ENCODE results near the gene ENPP3.
A peak's percentile ranks its signal among the peaks of the same experiment; 100 is the strongest.

ENPP3 gene

DNA sequence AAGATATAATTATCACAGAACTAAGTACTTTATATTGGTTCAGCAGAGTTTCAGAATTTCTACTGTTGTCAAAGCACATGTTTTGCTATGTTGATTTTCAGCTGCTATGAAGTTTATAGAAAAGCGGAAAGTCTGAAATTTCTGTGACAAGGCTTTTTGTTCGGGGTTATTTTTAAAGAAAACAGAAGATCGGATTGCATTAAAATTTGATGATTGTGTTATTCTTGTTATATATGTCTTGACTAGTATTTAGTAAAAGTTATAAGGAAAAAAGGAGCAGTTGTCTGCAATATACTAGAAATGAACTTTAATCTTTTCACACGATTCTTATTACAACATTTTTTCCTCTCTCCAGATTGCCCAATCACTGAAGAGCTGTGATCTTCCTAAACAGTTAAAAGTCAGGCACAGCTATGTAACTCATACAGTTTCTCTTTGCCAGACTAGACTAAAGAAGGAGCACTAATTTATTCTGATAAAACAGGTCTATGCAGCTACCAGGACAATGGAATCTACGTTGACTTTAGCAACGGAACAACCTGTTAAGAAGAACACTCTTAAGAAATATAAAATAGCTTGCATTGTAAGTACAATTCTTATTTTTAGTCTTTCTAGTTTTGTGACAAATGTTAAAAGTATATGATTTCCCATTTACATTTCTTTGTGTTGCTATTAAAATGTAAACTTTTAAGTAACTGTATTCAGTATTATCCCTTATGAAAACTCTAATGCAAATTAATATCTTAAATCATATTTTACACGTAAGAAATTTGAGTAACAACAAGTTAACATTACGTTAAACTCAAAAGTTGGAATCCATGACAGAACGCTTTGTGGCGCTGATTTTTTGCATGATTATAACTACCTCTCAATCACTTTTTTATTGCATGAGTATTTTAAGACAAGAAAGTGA, at the start of gene ENPP3:
Gene ENPP3 (plus strand): TSS at position 423 of the 913 bp plus-strand sequence. CDS start 83 bp downstream, at position 506.
- DNase-seq (ENCODE audit: low read depth in 2 of 2) = no peak

DNA sequence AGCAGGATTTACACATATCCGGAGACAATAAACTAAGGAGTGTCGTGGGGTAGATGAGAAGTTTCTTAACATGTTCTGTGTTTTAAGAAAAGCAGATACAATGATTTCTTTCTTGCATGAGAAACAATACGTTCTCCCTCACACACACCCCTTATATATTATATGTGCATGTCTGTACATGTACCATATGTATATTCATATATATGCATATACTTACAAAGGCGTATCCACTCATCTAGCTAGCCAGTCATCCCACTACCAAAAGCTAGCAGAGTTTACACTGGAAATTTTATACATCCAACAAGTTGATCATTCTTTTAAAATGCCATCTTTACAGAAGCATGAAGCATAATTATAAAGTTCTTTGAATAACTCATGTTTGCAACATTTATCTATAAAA, 49.2 kb upstream of the ENPP3 start:
- no peak for DNase-seq (ENCODE audit: low read depth in 2 of 2)

DNA sequence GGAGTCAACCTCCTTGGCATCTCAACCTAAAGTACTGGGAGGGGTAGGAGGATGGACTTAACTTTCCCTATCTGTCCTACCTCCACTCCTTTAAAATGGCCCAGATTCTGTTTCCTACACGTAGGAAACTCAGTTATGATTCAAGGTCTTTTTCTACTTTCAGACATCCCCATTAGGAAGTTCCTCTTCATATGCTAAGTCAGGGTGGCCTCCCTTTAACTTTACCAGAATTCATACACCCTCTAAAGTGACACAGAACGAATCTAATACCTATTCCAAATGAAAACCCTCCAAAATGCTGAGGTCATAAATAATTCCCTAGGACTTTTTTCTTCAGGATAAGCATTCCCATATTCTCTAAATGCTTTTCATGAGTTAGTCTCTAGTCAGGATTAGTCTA, 48.5 kb upstream of the ENPP3 start:
- no peak for DNase-seq (ENCODE audit: low read depth in 2 of 2)

DNA sequence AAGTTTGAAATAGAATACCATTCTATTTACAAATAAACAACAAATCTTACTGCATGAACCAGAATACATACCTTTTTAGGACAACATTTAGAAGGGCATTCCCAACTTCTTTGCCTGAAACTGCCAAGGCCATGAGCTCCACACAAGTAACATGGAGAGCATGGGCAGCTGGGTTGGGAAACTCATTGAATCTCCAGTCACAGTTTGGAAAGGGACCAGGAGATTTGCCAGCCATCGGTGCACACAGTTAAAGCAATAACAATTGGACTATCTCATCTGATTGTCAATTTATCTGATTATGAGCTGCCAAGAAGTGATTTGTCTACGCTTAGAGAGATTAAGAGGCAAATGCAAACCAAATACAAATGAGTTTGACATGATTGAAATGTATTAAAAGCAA, 44.2 kb upstream of the ENPP3 start:
- DNase-seq (ENCODE audit: low read depth in 2 of 2) = no peak

DNA sequence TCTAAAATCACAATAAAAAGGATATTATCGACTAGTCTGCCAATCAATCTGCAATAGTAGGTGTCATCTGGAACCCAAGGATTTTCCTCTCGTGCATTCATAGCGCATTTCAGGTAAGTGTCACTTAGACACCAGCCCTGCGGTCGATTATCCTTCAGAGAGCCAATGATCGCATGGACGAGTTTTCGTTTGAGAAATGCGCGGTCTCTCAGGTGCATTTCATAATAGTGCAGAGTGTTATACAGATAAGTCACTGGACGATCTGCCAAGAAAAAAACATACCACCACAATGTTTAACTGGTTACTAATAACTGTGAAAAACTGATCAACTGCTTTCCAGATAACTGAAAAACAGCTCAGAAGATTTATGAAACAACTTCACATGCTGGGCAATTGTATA, 43.0 kb upstream of the ENPP3 start:
- DNase-seq (ENCODE audit: low read depth in 2 of 2) = no peak

DNA sequence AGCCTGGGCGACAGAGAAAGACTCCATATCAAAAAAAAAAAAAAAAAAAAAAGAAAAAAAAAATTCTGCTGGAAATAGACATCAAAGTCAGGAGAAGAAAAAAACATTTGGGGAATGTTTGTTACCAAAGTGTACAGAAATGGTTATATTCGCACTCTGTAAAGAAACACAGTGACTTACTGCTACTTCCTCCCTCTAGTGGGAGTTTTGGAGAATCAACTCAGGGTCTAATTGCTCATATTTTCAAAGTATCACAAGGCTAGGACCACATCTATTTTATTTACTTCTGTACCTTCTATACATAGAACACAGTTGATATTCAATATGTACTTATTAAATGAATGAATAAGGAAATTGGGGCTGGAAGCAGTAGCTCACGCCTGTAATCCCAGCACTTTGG, 39.7 kb upstream of the ENPP3 start:
- no peak for DNase-seq (ENCODE audit: low read depth in 2 of 2)

DNA sequence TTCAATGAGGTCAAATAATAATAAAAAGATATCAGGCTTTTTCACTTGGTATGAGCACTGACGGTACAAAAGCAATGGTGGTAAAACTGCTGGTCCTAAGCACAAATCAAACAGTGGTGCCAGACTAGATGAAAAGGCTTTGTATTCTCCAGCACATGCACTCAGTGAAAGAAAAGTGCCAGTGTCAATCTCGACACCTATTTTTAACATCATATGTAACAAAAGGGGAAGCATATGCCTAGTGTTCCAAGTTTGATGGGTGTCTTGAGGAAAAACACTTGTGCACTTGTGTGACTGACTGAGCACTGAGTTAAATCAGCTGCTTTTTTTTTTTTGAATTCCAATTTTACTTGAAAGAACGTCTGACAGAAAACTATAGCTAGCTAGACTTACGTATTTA, 36.4 kb upstream of the ENPP3 start:
- DNase-seq (ENCODE audit: low read depth in 2 of 2) = no peak

DNA sequence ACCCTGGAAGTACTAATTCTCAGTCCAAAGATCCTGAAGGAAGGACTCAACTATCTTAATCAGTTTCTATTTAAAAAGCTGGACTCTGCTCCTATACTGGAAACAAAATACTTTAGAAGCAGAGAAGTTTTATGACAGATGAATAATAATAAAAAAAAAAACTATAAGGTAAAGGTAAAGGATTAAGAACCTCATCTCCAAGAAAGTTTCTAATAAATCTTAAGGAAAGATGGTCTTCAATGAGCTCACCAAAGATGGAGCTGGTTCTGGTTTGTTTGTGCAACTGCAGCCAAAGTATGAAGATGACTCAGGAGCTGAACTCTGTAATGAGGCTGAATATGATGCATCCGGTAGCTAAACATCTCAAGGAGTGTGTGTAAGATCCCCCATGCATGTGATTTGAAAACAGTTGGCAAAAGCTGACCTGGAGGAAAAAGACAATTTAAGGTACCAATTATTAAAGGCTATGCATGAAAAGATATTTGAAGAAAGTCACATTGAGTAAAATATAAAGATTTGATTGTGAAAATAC, 34.3 kb upstream of the ENPP3 start:
- DNase-seq (ENCODE audit: low read depth in 2 of 2) = no peak

DNA sequence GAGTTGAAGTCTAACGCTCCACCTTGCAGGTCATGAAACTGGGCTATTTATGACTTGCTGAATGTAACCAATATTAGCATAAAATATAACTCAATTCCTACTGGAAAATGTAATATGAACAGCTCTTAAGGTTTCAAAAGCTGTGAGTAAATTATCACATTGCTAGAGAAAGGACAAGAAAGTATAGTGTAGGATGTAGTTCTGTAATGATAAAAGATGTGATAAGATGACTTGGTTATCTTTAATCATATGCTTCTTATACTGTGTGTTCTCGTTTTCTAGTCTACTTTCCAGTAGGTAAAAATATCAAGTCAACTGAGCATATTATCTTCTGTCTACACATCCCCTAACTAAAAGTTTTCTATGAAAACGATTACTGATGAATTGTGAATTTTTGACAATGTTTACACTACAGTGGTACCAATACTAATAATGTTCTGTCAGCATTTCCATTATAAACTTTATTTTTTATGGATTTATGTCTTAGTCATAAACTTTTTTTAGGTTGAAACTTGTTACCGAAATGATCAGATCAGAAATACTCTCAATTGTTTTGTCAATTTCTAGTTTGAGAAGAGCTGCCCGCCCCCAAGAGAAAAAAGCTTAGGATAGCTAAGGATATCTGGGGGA, 23.7 kb upstream of the ENPP3 start:
- DNase-seq (ENCODE audit: low read depth in 2 of 2) = no peak

DNA sequence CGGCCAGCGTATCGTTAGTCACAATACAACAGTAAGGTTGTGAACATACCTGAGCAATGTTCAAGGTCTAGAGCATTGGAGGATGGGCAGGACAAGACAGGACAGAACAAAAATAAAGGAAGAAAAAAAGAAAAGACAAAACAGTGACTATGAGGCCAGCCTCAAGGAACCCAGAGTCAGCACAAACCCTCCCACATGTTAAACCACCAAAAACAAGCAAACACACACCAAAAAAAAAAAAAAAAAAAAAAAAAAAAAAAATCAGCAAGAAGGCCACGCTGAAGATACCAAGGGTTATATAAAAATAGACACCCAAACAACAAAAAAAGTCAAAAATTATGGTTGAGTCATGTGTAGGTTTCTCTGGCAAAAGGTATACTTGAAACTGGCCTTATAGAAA, 21.8 kb upstream of the ENPP3 start:
- DNase-seq (ENCODE audit: low read depth in 2 of 2) = no peak

DNA sequence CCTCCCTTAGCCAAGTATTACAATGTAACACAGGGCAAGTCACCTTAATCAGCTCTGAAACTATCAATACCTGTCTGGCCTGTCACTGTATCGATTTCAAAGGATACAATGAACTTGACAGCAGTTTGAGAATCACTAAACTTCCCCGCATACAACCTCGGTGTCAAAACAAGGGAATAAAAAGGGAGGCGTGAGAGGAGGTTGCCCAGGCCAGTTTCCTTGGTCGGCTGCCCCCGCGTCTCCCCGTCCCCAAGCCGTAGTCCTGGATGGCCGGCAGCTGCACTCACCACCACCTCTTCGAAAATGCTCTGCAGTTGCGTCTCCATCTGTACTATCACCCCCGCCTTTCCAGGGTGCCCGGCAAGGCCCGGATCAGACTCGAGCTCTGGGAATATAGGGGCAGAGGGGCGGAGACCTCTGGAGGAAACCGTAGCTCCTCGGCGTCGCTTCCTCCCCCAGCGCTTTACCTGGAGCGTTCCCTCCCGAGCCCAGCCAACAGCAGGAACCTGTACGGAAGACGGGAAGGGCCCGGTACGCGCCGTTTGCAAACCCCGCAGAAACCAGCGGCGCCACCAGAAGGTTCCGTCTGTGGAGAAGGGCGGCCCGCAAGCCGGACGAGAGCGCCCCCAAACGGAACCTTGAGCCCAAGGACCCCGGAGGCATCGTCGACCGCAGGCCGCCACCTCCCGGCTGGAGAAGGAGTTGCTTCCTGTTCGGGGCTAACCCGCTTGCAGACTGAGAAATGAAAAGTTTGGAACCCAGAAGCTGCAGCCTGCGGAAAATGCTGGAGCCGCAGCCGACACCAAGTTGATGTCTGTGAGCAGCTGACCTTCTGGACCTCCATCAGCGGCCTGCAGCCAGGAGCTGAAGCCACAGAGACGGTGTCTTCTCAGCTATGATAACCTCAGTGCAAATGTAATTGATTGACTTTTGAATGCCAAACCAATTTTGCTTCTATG, 9.1 kb upstream of the ENPP3 start, which contains the start of gene MED23:
Gene MED23 (minus strand): TSS at position 519 of the 959 bp plus-strand sequence. CDS start 193 bp downstream, at position 326.
- DNase-seq (ENCODE audit: low read depth in 2 of 2) = peak; percentile 87 to 88

DNA sequence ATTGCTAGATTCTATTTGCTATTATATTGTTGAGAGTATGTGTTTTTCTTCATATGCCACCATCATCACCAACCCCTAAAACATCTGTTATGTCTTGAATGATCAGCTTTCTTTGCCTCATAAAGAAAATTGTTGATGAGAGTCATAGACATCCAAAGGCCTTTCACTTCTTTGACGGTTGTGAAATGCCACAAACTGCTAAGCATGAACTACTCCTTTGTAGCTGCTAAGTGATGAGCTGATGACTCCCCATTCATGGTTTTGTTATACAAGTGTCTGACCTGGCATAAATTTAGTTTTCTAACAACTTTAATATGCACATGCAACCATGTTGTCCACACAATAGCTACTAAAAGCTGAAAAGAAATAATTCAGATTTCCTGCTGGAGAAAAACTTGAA, 8.4 kb upstream of the ENPP3 start:
- DNase-seq (ENCODE audit: low read depth in 2 of 2) = no peak

DNA sequence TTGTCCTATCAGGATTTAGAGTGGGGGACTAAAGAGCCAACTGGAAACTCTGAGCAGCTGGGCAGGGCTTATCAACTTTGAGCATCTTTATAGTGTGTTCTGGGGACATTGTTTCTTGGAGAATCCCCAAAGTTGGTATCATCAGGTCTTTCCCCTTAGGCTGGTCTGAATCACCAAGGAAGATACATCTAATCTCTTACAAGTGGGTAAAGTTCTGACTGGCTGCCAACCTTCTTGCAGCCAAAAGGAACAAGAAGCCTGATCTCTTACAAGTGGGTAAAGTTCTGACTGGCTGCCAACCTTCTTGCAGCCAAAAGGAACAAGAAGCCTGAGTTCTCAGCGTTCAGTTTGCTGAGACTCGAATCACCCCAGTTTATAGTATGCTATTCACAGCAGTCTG, 7.5 kb upstream of the ENPP3 start:
- no peak for DNase-seq (ENCODE audit: low read depth in 2 of 2)

DNA sequence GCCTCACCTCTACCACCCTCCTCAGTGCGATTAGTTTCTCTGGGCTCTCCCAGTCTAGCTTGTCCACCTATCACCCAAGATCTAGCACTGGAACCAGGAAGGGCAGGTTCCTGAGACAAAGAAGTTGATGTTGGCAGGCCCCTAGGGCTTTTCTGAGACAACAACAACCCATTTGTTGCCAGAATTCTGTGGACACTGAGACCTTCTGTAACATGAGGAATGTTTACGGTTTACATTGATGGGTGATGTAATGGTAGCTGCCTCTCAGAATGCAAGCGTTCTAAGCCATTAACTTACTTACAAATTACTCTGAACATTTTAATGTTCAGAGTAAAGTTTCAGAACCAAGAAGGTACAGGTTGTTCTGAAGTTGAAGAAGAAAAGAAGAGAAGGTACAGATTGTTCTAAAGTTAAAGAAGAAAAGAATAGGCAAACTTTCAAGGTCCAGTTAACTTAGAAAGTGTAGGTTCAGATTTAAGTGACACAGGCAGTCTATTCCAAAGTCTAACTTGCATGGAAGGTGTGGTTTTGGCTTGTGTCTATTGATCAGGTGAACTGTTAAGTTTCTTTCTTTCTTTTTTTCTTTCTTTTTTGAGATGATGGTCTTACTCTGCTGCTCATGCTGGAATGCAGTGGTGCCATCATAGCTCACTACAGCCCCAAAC, 5.3 kb upstream of the ENPP3 start:
- no peak for DNase-seq (ENCODE audit: low read depth in 2 of 2)

DNA sequence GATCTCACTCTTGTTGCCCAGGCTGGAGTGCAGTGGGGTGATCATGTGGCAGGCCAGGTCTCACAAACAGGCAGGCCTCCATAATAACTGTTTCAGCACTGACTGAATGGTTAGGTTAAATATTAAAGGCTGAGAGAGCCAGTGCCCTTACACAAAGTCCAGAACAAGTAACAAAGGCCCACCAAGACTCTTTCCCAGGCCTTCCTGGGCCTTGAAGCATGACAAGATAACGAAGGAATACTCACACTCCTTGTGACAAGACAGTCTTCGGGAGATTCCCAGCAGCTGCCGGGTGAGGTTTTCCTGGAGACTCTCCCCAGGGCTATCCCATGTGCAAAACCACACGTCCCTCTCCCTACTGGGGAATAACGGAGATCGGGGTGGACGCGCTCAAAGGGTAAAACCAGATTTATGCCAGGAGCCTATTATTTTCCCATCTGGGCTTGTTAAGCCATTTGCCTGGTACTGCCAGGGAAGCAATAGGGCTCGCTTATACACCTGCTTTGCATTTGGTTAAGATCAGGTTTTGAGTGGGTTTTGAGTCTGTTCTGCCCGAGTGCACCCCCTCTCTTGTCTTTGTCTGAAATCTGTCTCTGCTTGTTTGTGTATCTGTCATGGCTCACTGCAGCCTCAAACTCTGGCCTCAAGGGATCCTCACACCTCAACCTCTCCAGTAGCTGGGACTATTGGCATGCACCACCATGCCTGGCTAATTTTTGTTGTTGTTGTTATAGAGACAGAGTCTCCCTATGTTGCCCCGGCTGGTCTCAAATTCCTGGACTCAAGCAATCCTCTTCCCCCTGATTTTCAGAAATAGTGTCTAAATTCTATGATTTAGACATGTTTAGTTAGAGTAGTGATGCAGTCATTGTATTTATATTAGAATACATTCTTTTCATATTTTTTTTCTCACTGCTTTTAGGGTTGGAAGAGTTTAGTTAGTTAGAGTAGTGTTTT, 1.4 kb upstream of the ENPP3 start:
- no peak for DNase-seq (ENCODE audit: low read depth in 2 of 2)

DNA sequence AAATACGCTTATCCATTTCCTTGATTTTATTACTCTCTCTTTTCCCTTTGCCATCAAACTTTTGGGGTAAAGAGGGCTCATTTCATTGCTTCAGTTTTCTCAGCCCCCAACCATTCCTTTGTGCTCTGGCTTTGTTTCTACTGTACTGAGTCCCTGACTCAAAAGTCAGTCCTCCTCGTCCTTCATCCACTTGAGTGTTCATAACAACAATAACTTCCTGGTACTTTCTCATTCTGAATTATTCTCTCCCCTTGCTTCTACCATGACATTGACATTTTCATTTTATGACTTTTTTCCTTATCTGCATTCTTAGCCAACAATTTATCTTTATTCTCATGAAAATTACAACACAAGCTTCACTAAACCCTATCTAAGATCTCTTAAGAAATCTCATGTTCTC, 911 bp downstream of the ENPP3 start:
- DNase-seq (ENCODE audit: low read depth in 2 of 2) = no peak

DNA sequence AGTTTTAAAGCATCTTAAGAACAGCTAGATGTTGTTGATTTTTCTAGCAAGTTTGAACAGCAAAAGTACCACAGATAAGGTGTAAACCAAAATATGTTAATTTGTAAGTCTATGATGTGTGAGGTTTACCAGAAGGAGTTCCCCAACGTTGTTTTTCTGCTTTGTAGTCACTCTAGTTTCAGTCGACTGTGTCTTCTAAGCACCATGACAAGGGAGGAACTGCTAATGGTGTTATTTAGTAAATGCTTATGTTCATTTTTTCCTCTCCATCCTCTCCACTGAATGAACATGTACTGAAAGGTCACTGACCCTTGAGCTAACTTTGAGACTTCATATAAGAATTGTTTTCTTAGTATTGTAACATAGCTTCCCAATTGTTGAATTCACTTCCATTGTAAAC, 3.0 kb downstream of the ENPP3 start:
- no peak for DNase-seq (ENCODE audit: low read depth in 2 of 2)

DNA sequence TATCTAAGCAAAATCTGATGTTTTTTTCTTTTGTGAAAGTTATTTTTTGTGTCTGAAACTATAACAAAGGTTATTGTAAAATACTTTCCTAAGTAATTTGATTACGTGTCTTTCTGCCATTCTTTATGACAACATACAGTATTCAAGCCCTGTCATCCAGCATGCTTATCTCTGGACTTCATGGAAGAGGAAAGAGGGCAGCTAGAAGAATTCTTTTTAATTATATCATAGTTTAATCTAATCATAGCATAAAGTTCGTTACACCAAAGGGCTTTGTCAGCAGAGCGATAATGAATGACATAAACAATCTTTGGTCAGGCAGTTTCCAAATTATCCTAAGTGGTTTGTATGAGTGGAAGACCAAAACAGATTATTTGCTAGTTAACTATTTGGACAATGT, 3.5 kb downstream of the ENPP3 start:
- no peak for DNase-seq (ENCODE audit: low read depth in 2 of 2)

DNA sequence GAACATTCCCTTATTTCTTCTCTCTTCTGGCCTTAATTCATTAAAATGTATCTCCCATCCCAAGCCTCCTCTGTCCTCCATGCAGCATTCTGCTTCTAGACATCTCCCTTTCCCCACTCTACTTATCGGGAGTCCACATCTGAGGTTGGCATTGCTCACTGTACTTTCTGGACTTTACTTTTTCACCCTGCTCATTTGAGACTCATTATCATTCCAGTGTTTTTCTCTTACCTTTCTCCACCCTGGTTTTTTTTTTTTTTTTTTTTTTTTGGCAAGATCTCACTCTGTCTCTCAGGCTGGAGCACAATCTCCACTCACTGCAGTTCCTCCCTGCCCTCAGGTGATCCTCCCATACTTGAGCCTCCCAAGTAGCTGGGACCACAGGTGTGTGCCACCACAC, 4.5 kb downstream of the ENPP3 start:
- DNase-seq (ENCODE audit: low read depth in 2 of 2) = no peak

DNA sequence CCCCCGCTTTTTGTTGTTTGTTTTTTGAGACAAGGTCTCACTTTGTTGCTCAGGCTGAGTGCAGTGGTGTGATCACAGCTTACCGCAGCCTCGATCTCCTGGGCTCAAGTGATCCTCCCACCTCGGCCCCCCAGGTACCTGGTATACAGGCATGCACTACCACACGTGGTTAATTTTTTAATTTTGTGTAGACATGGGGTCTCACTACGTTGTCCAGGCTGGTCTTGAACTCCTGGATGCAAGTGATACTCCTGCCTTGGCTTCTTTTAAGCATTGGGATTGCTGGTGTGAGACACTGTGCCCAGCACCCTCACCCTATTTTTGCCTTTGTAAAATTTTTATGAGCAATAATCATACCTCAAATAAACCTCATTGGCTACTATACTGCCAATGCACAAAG, 5.5 kb downstream of the ENPP3 start:
- no peak for DNase-seq (ENCODE audit: low read depth in 2 of 2)

All from stimulated activated CD8-positive, alpha-beta memory T cell treated with anti-CD3 and anti-CD28 coated beads, Interleukin-2, amount 100 ng/mL, for 1 hour (primary cell).